IMR-90 (cell line): ENCODE results near the gene DDX46. TPM values are rescaled to one million over a fixed set of nuclear protein-coding genes. Genes with fewer than 3 reads are reported as not detected.

Experiments used
- ATAC-seq: fragments of 200-7000 bp; cut with Tn5 transposase; 2 replicates; pipeline ENCODE4 v1.9.1; 2020; ENCODE audit warnings: low read depth, mild to moderate bottlenecking, moderate library complexity
- BruUV-seq: library from RNA; stranded (reverse); fragments of 400-500 nt; replicated peaks from 2 replicates; lab custom pipeline; 2021; lab: Mats Ljungman, UMichigan
- CTCF ChIA-PET: fragments of 300-600 bp; formaldehyde crosslinking; extraction: SDS; loops from one replicate; lab custom pipeline; 2021; ENCODE audit warnings: antibody characterized with exemption; lab: Yijun Ruan, JAX
- POLR2A ChIA-PET: fragments of 300-600 bp; sonication (Branson Sonifier 250); formaldehyde crosslinking; loops from one replicate; lab custom pipeline; 2022; ENCODE audit warnings: antibody characterized with exemption; ENCODE audit not compliant: unreplicated experiment; lab: Charles Lee
- DNase-seq: peaks from one replicate; pipeline ENCODE4 v3.0.0; 2013
- H2AFZ ChIP-seq: replicated peaks from 2 replicates; pipeline ENCODE3; 2013; ENCODE audit warnings: low read length, mild to moderate bottlenecking; ENCODE audit not compliant: poor library complexity
- H2AK5ac ChIP-seq: 2 replicates; pipeline ENCODE4 v1.6.1; 2013; ENCODE audit warnings: low read depth, low read length, inconsistent platforms
- H2AK9ac ChIP-seq: replicated peaks from 2 replicates; pipeline ENCODE3; 2013; ENCODE audit warnings: mild to moderate bottlenecking, low read depth, low read length, moderate library complexity; ENCODE audit not compliant: poor library complexity
- H2BK120ac ChIP-seq: 2 replicates; pipeline ENCODE4 v1.6.1; 2013; ENCODE audit warnings: low read depth, low read length, inconsistent platforms
- H2BK15ac ChIP-seq: 3 replicates; pipeline ENCODE4 v1.6.1; 2013; ENCODE audit warnings: low read depth, low read length, inconsistent platforms
- H2BK20ac ChIP-seq: 2 replicates; pipeline ENCODE4 v1.6.1; 2013; ENCODE audit warnings: low read depth, mild to moderate bottlenecking, inconsistent platforms, low read length, moderate library complexity
- H2BK5ac ChIP-seq: 2 replicates; pipeline ENCODE4 v1.6.1; 2013; ENCODE audit warnings: mild to moderate bottlenecking, low read depth, low read length, inconsistent platforms; ENCODE audit not compliant: poor library complexity, severe bottlenecking
- H3K14ac ChIP-seq: replicated peaks from 2 replicates; pipeline ENCODE4 v1.6.1; 2013; ENCODE audit warnings: low read depth, low read length, inconsistent platforms
- H3K18ac ChIP-seq: 2 replicates; pipeline ENCODE4 v1.6.1; 2013; ENCODE audit warnings: low read depth, low read length, control low read depth
- H3K23ac ChIP-seq: 2 replicates; pipeline ENCODE4 v1.6.1; 2013; ENCODE audit warnings: low read depth, low read length, inconsistent platforms
- H3K27ac ChIP-seq: 2 replicates; pipeline ENCODE4 v1.5.1; 2013; ENCODE audit warnings: mild to moderate bottlenecking, control low read depth, low read length; ENCODE audit not compliant: insufficient read depth
- H3K27me3 ChIP-seq: 2 replicates; pipeline ENCODE4 v1.6.1; 2013; ENCODE audit warnings: low read length; ENCODE audit not compliant: control insufficient read depth, insufficient read depth
- H3K36me3 ChIP-seq: 2 replicates; pipeline ENCODE4 v1.6.1; 2013; ENCODE audit warnings: low read length, mixed read lengths; ENCODE audit not compliant: control insufficient read depth, insufficient read depth
- H3K4ac ChIP-seq: 2 replicates; pipeline ENCODE4 v1.6.1; 2013; ENCODE audit warnings: low read depth, low read length, inconsistent platforms
- H3K4me1 ChIP-seq: 2 replicates; pipeline ENCODE4 v1.6.1; 2013; ENCODE audit warnings: low read length, mixed read lengths; ENCODE audit not compliant: control insufficient read depth, insufficient read depth
- H3K4me2 ChIP-seq: 2 replicates; pipeline ENCODE4 v1.6.1; 2013; ENCODE audit warnings: low read depth, mild to moderate bottlenecking, control low read depth, low read length, moderate library complexity
- H3K4me3 ChIP-seq: 2 replicates; pipeline ENCODE4 v1.5.1; 2013; ENCODE audit warnings: low read depth, mild to moderate bottlenecking, control low read depth, low read length, moderate library complexity; ENCODE audit not compliant: insufficient read depth
- H3K56ac ChIP-seq: 2 replicates; pipeline ENCODE4 v1.6.1; 2013; ENCODE audit warnings: low read length, inconsistent platforms; ENCODE audit not compliant: insufficient read depth; ENCODE audit errors: extremely low read depth
- H3K79me1 ChIP-seq, 2 experiments: 2 replicates each; pipeline ENCODE4 v1.6.1; 2013; ENCODE audit warnings: low read length in 2 of 2, inconsistent platforms in 1 of 2, low read depth in 1 of 2
- H3K9ac ChIP-seq: 2 replicates; pipeline ENCODE4 v1.6.1; 2013; ENCODE audit warnings: low read depth, low read length, control low read depth
- H3K9me1 ChIP-seq: 2 replicates; pipeline ENCODE4 v1.6.1; 2013; ENCODE audit warnings: low read length, inconsistent platforms; ENCODE audit not compliant: insufficient read depth
- H3K9me3 ChIP-seq: 2 replicates; pipeline ENCODE4 v1.6.1; 2013; ENCODE audit warnings: low read length; ENCODE audit not compliant: control insufficient read depth, insufficient read depth
- H4K20me1 ChIP-seq: 2 replicates; pipeline ENCODE4 v1.6.1; 2013; ENCODE audit warnings: low read length, inconsistent platforms; ENCODE audit not compliant: insufficient read depth
- H4K5ac ChIP-seq: 2 replicates; pipeline ENCODE4 v1.6.1; 2013; ENCODE audit warnings: mild to moderate bottlenecking, low read depth, low read length, control low read depth
- H4K8ac ChIP-seq, 2 experiments: 2 replicates each; pipeline ENCODE4 v1.6.1; 2013; ENCODE audit warnings: low read depth in 2 of 2, low read length in 2 of 2, control low read depth in 1 of 2, inconsistent platforms in 1 of 2
- H4K91ac ChIP-seq: 2 replicates; pipeline ENCODE4 v1.6.1; 2013; ENCODE audit warnings: low read depth, low read length, inconsistent platforms; ENCODE audit not compliant: insufficient read depth
- BHLHE40 ChIP-seq: fragments of 150-350 bp; IDR thresholded peaks from 2 replicates; pipeline ENCODE4 v1.6.1; 2016; ENCODE audit warnings: mild to moderate bottlenecking, low read depth, low read length
- CEBPB ChIP-seq: IDR thresholded peaks from 2 replicates; pipeline ENCODE4 v1.6.1; 2012; ENCODE audit warnings: low read depth, low read length, improper control_type of control experiment
- CHD1 ChIP-seq: IDR thresholded peaks from 2 replicates; pipeline ENCODE4 v1.6.1; 2012; ENCODE audit warnings: low read depth, low read length, improper control_type of control experiment
- FOS ChIP-seq: fragments of 150-350 bp; IDR thresholded peaks from 2 replicates; pipeline ENCODE4 v1.6.1; 2016; ENCODE audit warnings: low read depth, low read length
- MAFK ChIP-seq: IDR thresholded peaks from 2 replicates; pipeline ENCODE4 v1.6.1; 2012; ENCODE audit warnings: low read depth, low read length, improper control_type of control experiment
- MAZ ChIP-seq: IDR thresholded peaks from 2 replicates; pipeline ENCODE4 v1.6.1; 2012; ENCODE audit warnings: low read depth, mild to moderate bottlenecking, low read length, improper control_type of control experiment, moderate library complexity, borderline replicate concordance
- MXI1 ChIP-seq: IDR thresholded peaks from 2 replicates; pipeline ENCODE4 v1.6.1; 2012; ENCODE audit warnings: low read depth, mild to moderate bottlenecking, low read length, moderate library complexity, borderline replicate concordance
- NFE2L2 ChIP-seq: fragments of 150-350 bp; IDR thresholded peaks from 2 replicates; pipeline ENCODE4 v1.6.1; 2016; ENCODE audit warnings: low read depth, mild to moderate bottlenecking, low read length
- POLR2A ChIP-seq: IDR thresholded peaks from 2 replicates; pipeline ENCODE4 v1.6.1; 2012; ENCODE audit warnings: mild to moderate bottlenecking, low read depth, low read length
- RAD21 ChIP-seq: IDR thresholded peaks from 2 replicates; pipeline ENCODE4 v1.6.1; 2012; ENCODE audit warnings: low read length, improper control_type of control experiment
- RCOR1 ChIP-seq: IDR thresholded peaks from 2 replicates; pipeline ENCODE4 v1.6.1; 2012; ENCODE audit warnings: mild to moderate bottlenecking, low read length, improper control_type of control experiment; ENCODE audit not compliant: insufficient replicate concordance
- RFX5 ChIP-seq: IDR thresholded peaks from 2 replicates; pipeline ENCODE4 v1.8.0; 2012; ENCODE audit warnings: low read depth, mild to moderate bottlenecking, low read length, moderate library complexity
- SMC3 ChIP-seq: fragments of 150-350 bp; IDR thresholded peaks from 2 replicates; pipeline ENCODE4 v1.6.1; 2016; ENCODE audit warnings: low read depth, mild to moderate bottlenecking, antibody characterized with exemption, low read length, moderate library complexity
- WGBS, 2 experiments: methylation state at CpG; one replicate each; pipeline versions ENCODE4 v1.1.5 to v1.1.7; 2013; ENCODE audit warnings: missing lambda C conversion rate in 2 of 2; ENCODE audit not compliant: insufficient read length in 1 of 2; ENCODE audit errors: extremely low coverage in 2 of 2; 5-methylcytosine and 5-hydroxymethylcytosine counted together
- dilution Hi-C: fragments of 300-500 bp; cut with HindIII; formaldehyde crosslinking; loops from one replicate; pipeline ENCODE4 v1.14.3; 2018; ENCODE audit warnings: low sequenced_read_pairs; ENCODE audit not compliant: unreplicated experiment
- in situ Hi-C: fragments of 300-500 bp; cut with MboI; formaldehyde crosslinking; loops from 3 replicates; pipeline ENCODE4 v1.14.3; 2019; ENCODE audit warnings: low sequenced_read_pairs, inconsistent platforms, mixed read lengths
- intact Hi-C: fragments of 100-400 bp; cut with micrococcal nuclease; formaldehyde crosslinking; loops from 2 replicates; pipeline ENCODE4 v1.10.0; 2022
- polyA plus RNA-seq, 3 experiments: library from polyadenylated mRNA; depleted of rRNA; stranded (reverse); fragments of >200 nt; gene quantifications; 2 replicates each; pipeline ENCODE4 v1.2.3, GENCODE V29; 2012; ENCODE audit warnings: low replicate concordance in 1 of 3
- total RNA-seq: library from RNA; depleted of rRNA; stranded (reverse); fragments of >200 nt; gene quantifications from 2 replicates; pipeline ENCODE4 v1.2.3, GENCODE V29; 2012
- TF ChIP-seq, protein P1 (sequence below): fragments of 150-350 bp; IDR thresholded peaks from 2 replicates; pipeline ENCODE4 v1.6.1; 2017; ENCODE audit warnings: mild to moderate bottlenecking, antibody characterized with exemption, low read length, low read depth
- TF ChIP-seq, protein P2 (sequence below): fragments of 150-350 bp; IDR thresholded peaks from 2 replicates; pipeline ENCODE4 v1.6.1; 2016; ENCODE audit warnings: low read depth, mild to moderate bottlenecking, low read length, moderate library complexity, borderline replicate concordance

Gene DDX46
- total and polyA plus RNA-seq, 2 of the 4 experiments (the other 2 are of a cell fraction) = 22.5 to 26.0 TPM

DNA sequence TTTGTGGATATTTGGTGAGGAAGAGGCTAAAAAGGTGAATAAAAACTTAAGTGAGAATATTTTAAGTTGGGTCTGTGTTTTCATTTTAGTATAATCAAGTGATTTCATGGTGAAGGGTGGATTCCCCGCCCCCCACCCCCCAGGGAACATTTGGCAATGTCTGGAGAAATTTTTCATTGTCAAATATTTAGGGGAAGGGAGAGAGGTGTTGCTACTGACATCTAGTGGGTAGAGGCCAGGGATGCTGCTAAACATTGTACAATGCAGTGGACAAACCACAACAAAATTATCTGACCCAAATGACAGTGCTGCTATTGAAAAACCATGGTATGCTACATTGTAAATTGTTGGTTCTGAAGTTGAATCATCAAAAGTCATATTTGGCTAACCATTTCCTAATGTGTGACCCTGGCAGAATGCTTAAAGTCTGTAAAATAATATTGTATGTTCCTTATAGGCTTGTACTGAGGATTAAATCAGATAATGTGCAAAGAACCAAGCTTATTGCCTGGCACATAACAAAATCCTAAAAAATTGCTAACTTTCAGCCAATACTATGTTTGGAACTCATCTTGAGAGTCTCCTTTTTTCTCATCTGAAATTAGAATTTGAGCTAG is 92.8 kb downstream of the DDX46 start:
- Histone ChIP-seq H4K20me1 (peaks cover 58% of the 10 kb centered on the region), H3K14ac (no peak overlapping the region), H3K9ac (no peak overlapping the region), H2BK20ac (no peak overlapping the region), H2AK9ac (no peak overlapping the region), H3K27ac (peak overlapping the region; percentile 53; the same call in 1 of the 2 replicates), H2AK5ac (no peak overlapping the region), H4K5ac (no peak overlapping the region), H3K27me3 (no peaks in the 10 kb centered on the region), H3K9me3 (no peaks in the 10 kb centered on the region), H3K23ac (no peak overlapping the region), H4K91ac (no peak overlapping the region), H3K79me1 (peaks cover 7 to 53% of the 10 kb centered on the region in 2 experiments), H3K4me2 (0 out of 2 replicates have a peak overlapping the region, but pooled peaks have one; percentile 35), H3K4me1 (peaks cover 9% of the 10 kb centered on the region), H3K56ac (no peak overlapping the region), H2BK15ac (no peak overlapping the region), H2BK120ac (no peak overlapping the region), H3K36me3 (peaks cover 26% of the 10 kb centered on the region), H2BK5ac (peak overlapping the region; percentile 51), H4K8ac (no peak overlapping the region), H3K18ac (no peak overlapping the region), H2AFZ (no peak overlapping the region), H3K4me3 (no peak overlapping the region), H3K4ac (no peak overlapping the region), H3K9me1 (no peaks in the 10 kb centered on the region)
- intact Hi-C loops (loop anchor here (1.0 kb wide), 2 partner anchors 67 to 113 kb away; partner anchors contain the start of gene CAMLG), dilution Hi-C loops (no loop called here), in situ Hi-C loops (no loop called here)
- no TSS peak for BruUV-seq
- CTCF ChIA-PET = interaction anchor here (0.5 kb wide), 1 partner anchor 1313 kb away, joined by 3 read pairs; no protein-coding TSS in a partner anchor
- WGBS, 2 experiments = no CpG with 5 or more reads among the region's 1 CpG
- peak; percentile 53; the same call in 1 of the 2 replicates for ATAC-seq
- POLR2A ChIA-PET = interaction anchor here (0.6 kb wide), 1 partner anchor 113 kb away, joined by 3 read pairs; the partner anchor contains the start of gene CAMLG
- DNase-seq = peak; percentile 56
- no peak for TF ChIP-seq POLR2A
- no peak for TF ChIP-seq MAZ
- TF ChIP-seq MAFK = no peak
- no peak for TF ChIP-seq NFE2L2
- TF ChIP-seq RFX5 = no peak
- no peak for TF ChIP-seq BHLHE40
- TF ChIP-seq FOS = no peak
- TF ChIP-seq, protein P1, sequence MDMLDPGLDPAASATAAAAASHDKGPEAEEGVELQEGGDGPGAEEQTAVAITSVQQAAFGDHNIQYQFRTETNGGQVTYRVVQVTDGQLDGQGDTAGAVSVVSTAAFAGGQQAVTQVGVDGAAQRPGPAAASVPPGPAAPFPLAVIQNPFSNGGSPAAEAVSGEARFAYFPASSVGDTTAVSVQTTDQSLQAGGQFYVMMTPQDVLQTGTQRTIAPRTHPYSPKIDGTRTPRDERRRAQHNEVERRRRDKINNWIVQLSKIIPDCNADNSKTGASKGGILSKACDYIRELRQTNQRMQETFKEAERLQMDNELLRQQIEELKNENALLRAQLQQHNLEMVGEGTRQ = no peak
- peak; percentile 50; the same call in 1 of the 2 replicates for TF ChIP-seq CEBPB
- peak; percentile 70 for TF ChIP-seq RAD21
- no peak for TF ChIP-seq RCOR1
- TF ChIP-seq MXI1 = no peak
- TF ChIP-seq SMC3 = peak; percentile 53
- TF ChIP-seq CHD1 = no peak
- TF ChIP-seq, protein P2, sequence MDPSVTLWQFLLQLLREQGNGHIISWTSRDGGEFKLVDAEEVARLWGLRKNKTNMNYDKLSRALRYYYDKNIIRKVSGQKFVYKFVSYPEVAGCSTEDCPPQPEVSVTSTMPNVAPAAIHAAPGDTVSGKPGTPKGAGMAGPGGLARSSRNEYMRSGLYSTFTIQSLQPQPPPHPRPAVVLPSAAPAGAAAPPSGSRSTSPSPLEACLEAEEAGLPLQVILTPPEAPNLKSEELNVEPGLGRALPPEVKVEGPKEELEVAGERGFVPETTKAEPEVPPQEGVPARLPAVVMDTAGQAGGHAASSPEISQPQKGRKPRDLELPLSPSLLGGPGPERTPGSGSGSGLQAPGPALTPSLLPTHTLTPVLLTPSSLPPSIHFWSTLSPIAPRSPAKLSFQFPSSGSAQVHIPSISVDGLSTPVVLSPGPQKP = no peak
